IPS-NIHi7 (cell line): ENCODE results near the gene RAD51B.

Experiments
- DNase-seq: peaks from one replicate; pipeline ENCODE4 v3.0.0; 2012; ENCODE audit warnings: mixed read lengths; ENCODE audit errors: extremely low spot score

Gene RAD51B

GRCh38 chr14:68328509-68328908 is 508.9 kb downstream of the RAD51B start:
- no peak for DNase-seq

GRCh38 chr14:68331426-68331825 is 511.8 kb downstream of the RAD51B start:
- DNase-seq: no peak

- DNase-seq: no peak
Measured at GRCh38 chr14:68331991-68332390, 512.4 kb downstream of the RAD51B start.

GRCh38 chr14:68333262-68333661 is 513.7 kb downstream of the RAD51B start:
- no peak for DNase-seq

GRCh38 chr14:68335312-68335711 is 515.7 kb downstream of the RAD51B start:
- no peak for DNase-seq

GRCh38 chr14:68336165-68336564 is 516.6 kb downstream of the RAD51B start:
- DNase-seq: no peak

GRCh38 chr14:68337279-68337678 is 517.7 kb downstream of the RAD51B start:
- DNase-seq: no peak

- DNase-seq: peak; percentile 34
Measured at GRCh38 chr14:68340262-68340661, 520.7 kb downstream of the RAD51B start.

- no peak for DNase-seq
Measured at GRCh38 chr14:68341411-68342212, 522.0 kb downstream of the RAD51B start.

- peak; percentile 18 for DNase-seq
Measured at GRCh38 chr14:68342216-68342763, 522.7 kb downstream of the RAD51B start.

- peak; percentile 45 for DNase-seq
Measured at GRCh38 chr14:68343534-68344118, 524.0 kb downstream of the RAD51B start.

GRCh38 chr14:68345738-68346137 is 526.2 kb downstream of the RAD51B start:
- DNase-seq: no peak

GRCh38 chr14:68346556-68347343 is 527.2 kb downstream of the RAD51B start:
- no peak for DNase-seq

- no peak for DNase-seq
Measured at GRCh38 chr14:68349900-68350629, 530.5 kb downstream of the RAD51B start.

GRCh38 chr14:68355415-68355814 is 535.8 kb downstream of the RAD51B start:
- DNase-seq: no peak

- no peak for DNase-seq
Measured at GRCh38 chr14:68357777-68358176, 538.2 kb downstream of the RAD51B start.

GRCh38 chr14:68358500-68358899 is 538.9 kb downstream of the RAD51B start:
- DNase-seq: no peak

- DNase-seq: no peak
Measured at GRCh38 chr14:68359022-68359836, 539.6 kb downstream of the RAD51B start.

- DNase-seq: peak; percentile 27
Measured at GRCh38 chr14:68359837-68360552, 540.4 kb downstream of the RAD51B start.

GRCh38 chr14:68361231-68361630 is 541.7 kb downstream of the RAD51B start:
- DNase-seq: no peak
